Measurements from ENCODE around the gene KDM5A. TPM values are rescaled to one million over a fixed set of nuclear protein-coding genes. Genes with fewer than 3 reads are reported as not detected.
"Not testable (repeated sequence)": the region's sequence is repeated elsewhere in the genome, so short reads cannot be mapped to it uniquely, and the experiment has no call there.

KDM5A gene
- total and polyA plus RNA-seq, 10 donors, result 4.9 to 131 (median 79.3) TPM

- Histone ChIP-seq H3K4me3 (no peak overlapping the region), H3K9me3 (peaks cover 4 to 36% (median 25%) of the 10 kb centered on the region in 8 donors), H3K27ac (no peak overlapping the region), H3K36me3 (no peaks in the 10 kb centered on the region), H3K27me3 (replicated peaks in 1 of 7) (peaks cover 0 to 30% (median 0%) of the 10 kb centered on the region in 7 donors), H3K4me1 (no peaks in the 10 kb centered on the region)
- no peak for TF ChIP-seq CTCF (IDR thresholded peaks at IDR 0.05 in 8 of 11, conservative IDR thresholded peaks at IDR 0.05 in 3 of 11)
- no peak for TF ChIP-seq POLR2A (IDR thresholded peaks at IDR 0.05)
- DNase-seq, result no peak
- intact Hi-C loops (cut with DNase I; ENCODE audit: low total_unique reads), result no loop called here
- WGBS, 5 donors, result 65 to 86% (median 74%) methylated on average over 18 to 19 of the region's 19 CpGs
Measured at GRCh38 chr12:238736-239398, 150.3 kb downstream of the KDM5A start.

GRCh38 chr12:238116-238515, 151.0 kb downstream of the KDM5A start:
- 87 to 92% (median 90%) methylated on average over 9 of the region's 9 CpGs for WGBS, 5 donors
- no peaks in the 10 kb centered on the region for H3K4me1 ChIP-seq
- DNase-seq, result no peak
- no peak overlapping the region for H3K4me3 ChIP-seq
- peaks cover 4 to 36% (median 25%) of the 10 kb centered on the region in 8 donors for H3K9me3 ChIP-seq
- TF ChIP-seq POLR2A (IDR thresholded peaks at IDR 0.05) (no peak), POLR2AphosphoS5 (IDR thresholded peaks at IDR 0.05) (no peak), CTCF (IDR thresholded peaks at IDR 0.05 in 8 of 11, conservative IDR thresholded peaks at IDR 0.05 in 3 of 11) (no peak)
- peaks cover 0 to 26% (median 0%) of the 10 kb centered on the region in 7 donors for H3K27me3 ChIP-seq (replicated peaks in 1 of 7)
- no peak overlapping the region for H3K27ac ChIP-seq
- intact Hi-C loops (cut with DNase I; ENCODE audit: low total_unique reads), result no loop called here
- no peaks in the 10 kb centered on the region for H3K36me3 ChIP-seq

GRCh38 chr12:237026-237815, 151.9 kb downstream of the KDM5A start:
- H3K36me3 ChIP-seq, result no peaks in the 10 kb centered on the region
- intact Hi-C loops (cut with DNase I; ENCODE audit: low total_unique reads), result no loop called here
- no peak overlapping the region for H3K27ac ChIP-seq
- TF ChIP-seq POLR2AphosphoS5 (IDR thresholded peaks at IDR 0.05), result no peak
- TF ChIP-seq POLR2A (IDR thresholded peaks at IDR 0.05), result no peak
- no peak for TF ChIP-seq CTCF (IDR thresholded peaks at IDR 0.05 in 8 of 11, conservative IDR thresholded peaks at IDR 0.05 in 3 of 11)
- 85 to 92% (median 88%) methylated on average over 8 to 13 of the region's 13 CpGs for WGBS, 5 donors
- no peak overlapping the region for H3K4me3 ChIP-seq
- peaks cover 4 to 36% (median 25%) of the 10 kb centered on the region in 8 donors for H3K9me3 ChIP-seq
- no peaks in the 10 kb centered on the region for H3K4me1 ChIP-seq
- DNase-seq, result no peak
- H3K27me3 ChIP-seq (replicated peaks in 1 of 7), result peaks cover 0 to 17% (median 0%) of the 10 kb centered on the region in 7 donors

- no peak overlapping the region for H3K4me3 ChIP-seq
- WGBS, 5 donors, result 85 to 93% (median 89%) methylated on average over 3 of the region's 3 CpGs
- DNase-seq, result no peak
- intact Hi-C loops (cut with DNase I; ENCODE audit: low total_unique reads), result no loop called here
- peaks cover 4 to 36% (median 25%) of the 10 kb centered on the region in 8 donors for H3K9me3 ChIP-seq
- TF ChIP-seq POLR2A (IDR thresholded peaks at IDR 0.05) (no peak), POLR2AphosphoS5 (IDR thresholded peaks at IDR 0.05) (no peak), CTCF (IDR thresholded peaks at IDR 0.05 in 8 of 11, conservative IDR thresholded peaks at IDR 0.05 in 3 of 11) (no peak)
- H3K27ac ChIP-seq, result no peak overlapping the region
- H3K36me3 ChIP-seq, result no peaks in the 10 kb centered on the region
- peaks cover 0 to 17% (median 0%) of the 10 kb centered on the region in 7 donors for H3K27me3 ChIP-seq (replicated peaks in 1 of 7)
- no peaks in the 10 kb centered on the region for H3K4me1 ChIP-seq
Measured at GRCh38 chr12:236445-236844, 152.7 kb downstream of the KDM5A start.

GRCh38 chr12:235967-236366, 153.2 kb downstream of the KDM5A start:
- H3K27me3 ChIP-seq (replicated peaks in 1 of 7), result peaks cover 0 to 17% (median 0%) of the 10 kb centered on the region in 7 donors
- H3K36me3 ChIP-seq; H3K4me1 ChIP-seq; intact Hi-C loops (cut with DNase I; ENCODE audit: low total_unique reads); H3K4me3 ChIP-seq; H3K27ac ChIP-seq; DNase-seq: not testable (repeated sequence)
- 81 to 97% (median 82%) methylated on average over 4 of the region's 4 CpGs for WGBS, 5 donors
- peaks cover 4 to 36% (median 25%) of the 10 kb centered on the region in 8 donors for H3K9me3 ChIP-seq

Measured in spleen (tissue), 11 donors.